Cardiac muscle cell (in vitro differentiated cells and primary cell): Measurements from ENCODE around the gene TFB1M. TPM values are rescaled to one million over a fixed set of nuclear protein-coding genes. Genes with fewer than 3 reads are reported as not detected.
"Not testable (repeated sequence)": the region's sequence is repeated elsewhere in the genome, so short reads cannot be mapped to it uniquely, and the experiment has no call there.

Source experiments
- DNase-seq, 2 donors: peaks; one replicate each; pipeline versions ENCODE4 v3.0.0 to v3.0.0-alpha.2; 2010 to 2017; ENCODE audit warnings: low read depth in 1 of 2, low spot score in 1 of 2
- H3K27ac ChIP-seq: fragments of 200-600 bp; sonication (generic); 2 replicates; pipeline ENCODE4 v1.5.1; 2016
- H3K27me3 ChIP-seq: fragments of 200-600 bp; sonication (generic); 2 replicates; pipeline ENCODE4 v1.6.0; 2016; ENCODE audit warnings: control low read depth
- H3K36me3 ChIP-seq: fragments of 200-600 bp; sonication (generic); 2 replicates; pipeline ENCODE4 v1.5.1; 2016; ENCODE audit warnings: control low read depth
- H3K4me1 ChIP-seq: fragments of 200-600 bp; sonication (generic); 2 replicates; pipeline ENCODE4 v1.8.1; 2017; ENCODE audit warnings: low read depth, mild to moderate bottlenecking, mixed run types
- H3K4me3 ChIP-seq: fragments of 200-600 bp; sonication (generic); 2 replicates; pipeline ENCODE4 v1.5.1; 2016; ENCODE audit warnings: mild to moderate bottlenecking
- H3K9me3 ChIP-seq: fragments of 200-600 bp; sonication (generic); 2 replicates; pipeline ENCODE4 v1.5.1; 2017; ENCODE audit warnings: low read depth, mild to moderate bottlenecking, control low read depth
- CTCF ChIP-seq: IDR thresholded peaks from 2 replicates; pipeline ENCODE4 v1.5.1; 2012; ENCODE audit warnings: low read depth, mild to moderate bottlenecking, low read length
- polyA plus RNA-seq: library from polyadenylated mRNA; unstranded; fragments of >200 nt; fragmentation: Nextera tagmentation; extraction: Ambion mirVana; gene quantifications from 2 replicates; pipeline ENCODE4 v1.2.1, GENCODE V29; 2016
- total RNA-seq: library from RNA; depleted of rRNA; stranded (reverse); fragments of >200 nt; gene quantifications from 2 replicates; pipeline ENCODE4 v1.2.3, GENCODE V29; 2016

The TFB1M gene
- 13.5 and 14.8 TPM in 2 replicates for total RNA-seq
- polyA plus RNA-seq, result 17.6 and 22.0 TPM in 2 replicates

- DNase-seq, result peak; percentile 98 to 99
- TF ChIP-seq CTCF, result no peak
- Histone ChIP-seq H3K27ac (peak within 1 kb of the TSS; percentile 77), H3K9me3 (no peaks in the 10 kb centered on the region), H3K4me1 (no peaks in the 10 kb centered on the region), H3K36me3 (peaks cover 6% of the 10 kb centered on the region), H3K27me3 (no peaks in the 10 kb centered on the region), H3K4me3 (peak within 1 kb of the TSS; percentile 72)
These were observed at the start of gene TFB1M for GRCh38 chr6:155314092-155314772. TFB1M (minus strand) TSS chr6:155314484; CDS start chr6:155314428, 56 bp downstream.

GRCh38 chr6:155364021-155364420 lies 49.7 kb upstream of the TFB1M start:
- not testable (repeated sequence) for H3K4me1 ChIP-seq, H3K4me3 ChIP-seq, H3K27ac ChIP-seq, H3K27me3 ChIP-seq, H3K36me3 ChIP-seq, DNase-seq, H3K9me3 ChIP-seq

GRCh38 chr6:155362968-155363632 lies 48.8 kb upstream of the TFB1M start:
- DNase-seq, H3K36me3 ChIP-seq, H3K27me3 ChIP-seq, H3K4me3 ChIP-seq, H3K27ac ChIP-seq, H3K4me1 ChIP-seq, H3K9me3 ChIP-seq: not testable (repeated sequence)

- Histone ChIP-seq H3K4me3 (no peak overlapping the region), H3K4me1 (no peaks in the 10 kb centered on the region), H3K27me3 (no peaks in the 10 kb centered on the region), H3K9me3 (no peaks in the 10 kb centered on the region), H3K36me3 (no peaks in the 10 kb centered on the region), H3K27ac (no peak overlapping the region)
- TF ChIP-seq CTCF, result no peak
- no peak for DNase-seq
These were observed 39.9 kb upstream of the TFB1M start for GRCh38 chr6:155354167-155354566.

- Histone ChIP-seq H3K36me3 (no peaks in the 10 kb centered on the region), H3K4me3 (no peak overlapping the region), H3K4me1 (no peaks in the 10 kb centered on the region), H3K27me3 (no peaks in the 10 kb centered on the region), H3K27ac (no peak overlapping the region), H3K9me3 (no peaks in the 10 kb centered on the region)
- TF ChIP-seq CTCF, result no peak
- peak in 1 of 2 donors; percentile 66 for DNase-seq
These were observed 38.5 kb upstream of the TFB1M start for GRCh38 chr6:155352811-155353210.

- TF ChIP-seq CTCF, result no peak
These were observed 37.8 kb upstream of the TFB1M start for GRCh38 chr6:155352130-155352420.

More at GRCh38 chr6:155352130-155352420, 37.8 kb upstream of the TFB1M start:
- DNase-seq, result no peak
- H3K27me3 ChIP-seq, result no peaks in the 10 kb centered on the region
- no peaks in the 10 kb centered on the region for H3K9me3 ChIP-seq
- H3K36me3 ChIP-seq, result no peaks in the 10 kb centered on the region
- no peak overlapping the region for H3K27ac ChIP-seq
- H3K4me3 ChIP-seq, result no peak overlapping the region
- H3K4me1 ChIP-seq, result no peaks in the 10 kb centered on the region
